ENCODE results near the gene CYTH3.
"Not testable (repeated sequence)": the region's sequence is repeated elsewhere in the genome, so short reads cannot be mapped to it uniquely, and the experiment has no call there.

CYTH3 gene

GRCh38 chr7:6193709-6194108 lies 78.7 kb downstream of the CYTH3 start:
- DNase-seq (ENCODE audit: low spot score), result no peak

DNA sequence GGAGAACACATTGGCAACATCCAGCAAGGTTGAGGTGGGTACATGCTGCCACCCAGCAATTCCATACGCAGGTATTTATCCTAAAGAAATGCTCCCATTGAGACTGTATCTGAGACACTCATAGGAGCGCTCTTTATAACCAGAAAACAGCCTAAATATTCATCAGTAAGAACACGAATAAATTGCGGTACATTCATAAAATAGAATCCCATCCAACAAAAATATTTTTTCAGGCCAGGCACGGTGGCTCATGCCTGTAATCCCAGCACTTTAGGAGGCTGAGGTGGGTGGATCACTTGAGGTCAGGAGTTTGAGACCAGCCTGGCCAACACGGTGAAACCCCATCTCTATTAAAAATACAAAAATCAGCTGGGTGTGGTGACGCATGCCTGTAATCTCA lies 81.9 kb downstream of the CYTH3 start:
- DNase-seq (ENCODE audit: low spot score), result not testable (repeated sequence)

- no peak for DNase-seq (ENCODE audit: low spot score)
Observed at GRCh38 chr7:6188389-6188788, 84.0 kb downstream of the CYTH3 start.

DNA sequence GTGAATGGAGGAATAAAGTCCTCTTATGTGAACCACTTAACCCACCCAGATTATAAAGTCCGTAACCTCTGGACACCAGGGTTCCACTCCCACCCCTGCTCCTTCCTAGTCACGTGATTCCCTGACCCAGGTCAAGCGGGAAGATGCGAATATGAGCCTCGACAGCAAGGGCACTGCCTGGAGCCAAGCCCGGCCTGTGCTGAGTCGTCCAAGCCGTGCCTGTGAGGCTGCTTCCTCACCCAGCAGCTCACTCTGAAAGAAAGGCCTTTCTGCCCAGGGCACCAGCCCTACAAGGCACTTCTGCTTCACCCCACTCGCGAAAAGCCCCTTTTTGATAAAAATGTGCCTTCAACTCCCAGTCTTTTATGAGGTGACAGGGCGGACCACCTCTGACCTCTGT lies 85.8 kb downstream of the CYTH3 start:
- DNase-seq (ENCODE audit: low spot score), result no peak

DNA sequence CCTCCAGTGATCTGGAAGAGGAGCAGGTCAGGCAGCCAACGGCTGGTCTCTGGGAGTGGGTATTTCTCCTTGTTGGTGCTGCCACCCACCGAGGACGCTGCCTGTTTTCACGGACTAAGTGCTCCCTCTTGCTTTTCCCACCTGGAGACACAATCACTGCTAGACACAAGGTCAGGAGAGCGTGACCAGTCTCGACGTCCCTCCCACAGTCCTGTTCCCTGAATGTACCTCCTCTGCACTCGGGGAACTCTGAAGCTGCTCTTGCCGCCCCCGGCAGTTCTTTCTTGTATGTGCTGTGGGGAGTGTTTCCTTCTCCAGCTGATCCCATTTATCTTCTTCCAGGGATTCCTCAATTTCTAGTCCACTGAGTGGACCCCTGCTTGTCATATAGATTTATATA lies 89.4 kb downstream of the CYTH3 start:
- no peak for DNase-seq (ENCODE audit: low spot score)

- no peak for DNase-seq (ENCODE audit: low spot score)
Observed at GRCh38 chr7:6181136-6181535, 91.3 kb downstream of the CYTH3 start.

DNA sequence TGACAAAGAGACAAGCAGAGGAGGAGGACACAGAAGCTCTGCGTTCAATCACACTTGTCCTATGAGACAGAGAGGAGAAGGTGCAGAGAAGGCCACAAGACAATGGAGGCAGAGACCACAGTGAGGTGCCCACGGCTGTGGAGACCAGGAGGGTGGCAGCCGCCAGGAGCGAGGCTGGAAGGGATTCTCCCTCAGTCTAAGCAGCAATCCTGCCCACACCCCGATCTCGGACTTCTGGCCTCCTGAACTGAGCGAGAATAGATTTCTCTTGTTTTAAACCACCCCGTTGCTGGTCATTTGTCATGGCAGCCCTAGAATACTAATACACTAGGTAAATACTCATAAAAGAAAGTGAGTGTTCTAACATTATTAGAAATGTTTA lies 92.1 kb downstream of the CYTH3 start:
- DNase-seq (ENCODE audit: low spot score), result no peak

- DNase-seq (ENCODE audit: low spot score), result no peak
Observed at GRCh38 chr7:6179620-6180343, 92.6 kb downstream of the CYTH3 start.

- DNase-seq (ENCODE audit: low spot score), result no peak
Observed at GRCh38 chr7:6178298-6179029, 94.0 kb downstream of the CYTH3 start.

- no peak for DNase-seq (ENCODE audit: low spot score)
Observed at GRCh38 chr7:6175645-6176044, 96.8 kb downstream of the CYTH3 start.

DNA sequence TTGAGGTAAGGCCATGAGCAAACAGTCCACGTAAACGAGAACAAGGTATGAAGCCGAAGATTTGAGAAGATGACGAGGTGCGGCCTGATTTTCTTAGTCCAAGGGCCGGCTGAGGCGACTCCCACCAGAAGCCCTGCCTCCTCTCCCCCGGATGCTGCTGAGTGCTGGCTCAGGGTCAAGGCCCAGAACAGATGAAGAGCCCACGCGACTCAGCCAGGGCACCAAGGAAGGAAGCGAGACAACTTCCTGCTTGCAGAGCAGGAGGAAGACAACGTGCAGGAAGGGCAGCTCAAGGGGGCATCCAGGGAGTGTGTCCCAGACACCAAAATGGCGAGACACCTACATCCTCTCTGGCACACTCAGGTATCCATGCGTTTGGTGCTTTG lies 99.5 kb downstream of the CYTH3 start:
- DNase-seq (ENCODE audit: low spot score), result no peak

- DNase-seq (ENCODE audit: low spot score), result no peak
Observed at GRCh38 chr7:6172224-6172909, 100.1 kb downstream of the CYTH3 start.

- no peak for DNase-seq (ENCODE audit: low spot score)
Observed at GRCh38 chr7:6171532-6172223, 100.7 kb downstream of the CYTH3 start.

DNA sequence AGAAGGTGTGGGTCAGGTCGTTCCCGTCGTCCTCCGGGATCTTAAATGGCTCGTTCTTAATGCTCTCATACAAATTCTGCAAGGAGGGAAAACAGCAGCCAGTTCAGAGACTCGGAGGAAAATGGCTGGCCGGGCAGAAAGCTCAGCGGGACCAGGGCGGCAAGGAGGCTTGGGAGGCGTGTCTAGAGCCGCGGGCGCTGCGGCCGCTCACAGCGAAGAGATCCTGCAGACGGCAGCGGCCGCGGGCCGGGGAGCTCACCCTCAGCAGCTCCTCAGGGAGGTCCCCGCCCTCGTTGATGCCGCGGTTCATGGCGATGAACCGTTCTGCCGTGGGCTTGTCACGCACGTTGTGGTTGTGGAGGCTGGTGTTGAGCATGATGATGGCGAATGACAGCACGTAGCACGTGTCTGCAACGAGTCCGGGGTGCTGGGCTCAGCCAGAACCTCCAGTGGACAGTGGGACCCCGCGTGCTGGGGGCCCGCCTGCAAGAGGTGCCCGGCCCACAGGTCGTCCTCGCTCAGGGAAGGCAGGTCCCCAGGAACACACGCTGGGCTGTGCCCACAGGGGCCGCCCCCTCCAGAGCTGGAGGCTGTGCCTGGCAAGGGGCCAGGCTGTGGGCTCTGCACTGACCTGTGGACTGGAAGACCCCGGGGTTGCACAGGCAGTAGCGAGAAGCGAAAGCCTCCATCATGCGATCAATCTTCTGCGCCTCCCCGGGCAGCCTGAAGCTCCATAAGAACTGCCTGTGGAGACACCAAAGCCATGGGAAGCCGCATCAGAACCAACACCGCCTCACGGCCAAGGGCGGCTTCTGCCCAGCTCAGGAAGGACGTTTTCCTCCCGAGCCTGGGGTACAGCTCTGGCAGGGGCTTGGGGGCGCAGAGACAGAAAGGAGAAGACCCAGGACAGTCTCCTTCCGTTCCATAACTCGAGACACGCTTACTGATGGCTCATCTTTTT lies 101.6 kb downstream of the CYTH3 start:
- no peak for DNase-seq (ENCODE audit: low spot score)

GRCh38 chr7:6169805-6170520 lies 102.5 kb downstream of the CYTH3 start:
- DNase-seq (ENCODE audit: low spot score), result no peak

DNA sequence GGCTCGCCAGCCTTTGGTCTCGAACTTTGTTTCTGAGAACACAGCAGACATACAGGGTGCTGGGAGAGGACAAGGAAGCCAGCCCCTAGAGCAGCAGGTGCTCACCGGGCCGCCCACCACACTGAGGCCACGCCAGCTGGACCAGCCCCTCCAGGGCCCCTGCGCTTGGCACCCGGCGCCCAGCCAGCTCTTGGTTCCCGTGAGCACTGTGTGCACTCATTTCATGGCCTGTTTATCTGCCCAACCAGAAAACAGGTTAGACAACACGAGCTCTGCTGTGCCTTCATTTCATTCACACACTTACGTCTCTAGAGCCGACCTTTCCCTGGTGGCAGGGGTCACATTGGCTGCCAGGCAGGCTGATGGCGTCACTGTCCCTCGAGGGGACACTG lies 104.0 kb downstream of the CYTH3 start:
- DNase-seq (ENCODE audit: low spot score), result no peak

DNA sequence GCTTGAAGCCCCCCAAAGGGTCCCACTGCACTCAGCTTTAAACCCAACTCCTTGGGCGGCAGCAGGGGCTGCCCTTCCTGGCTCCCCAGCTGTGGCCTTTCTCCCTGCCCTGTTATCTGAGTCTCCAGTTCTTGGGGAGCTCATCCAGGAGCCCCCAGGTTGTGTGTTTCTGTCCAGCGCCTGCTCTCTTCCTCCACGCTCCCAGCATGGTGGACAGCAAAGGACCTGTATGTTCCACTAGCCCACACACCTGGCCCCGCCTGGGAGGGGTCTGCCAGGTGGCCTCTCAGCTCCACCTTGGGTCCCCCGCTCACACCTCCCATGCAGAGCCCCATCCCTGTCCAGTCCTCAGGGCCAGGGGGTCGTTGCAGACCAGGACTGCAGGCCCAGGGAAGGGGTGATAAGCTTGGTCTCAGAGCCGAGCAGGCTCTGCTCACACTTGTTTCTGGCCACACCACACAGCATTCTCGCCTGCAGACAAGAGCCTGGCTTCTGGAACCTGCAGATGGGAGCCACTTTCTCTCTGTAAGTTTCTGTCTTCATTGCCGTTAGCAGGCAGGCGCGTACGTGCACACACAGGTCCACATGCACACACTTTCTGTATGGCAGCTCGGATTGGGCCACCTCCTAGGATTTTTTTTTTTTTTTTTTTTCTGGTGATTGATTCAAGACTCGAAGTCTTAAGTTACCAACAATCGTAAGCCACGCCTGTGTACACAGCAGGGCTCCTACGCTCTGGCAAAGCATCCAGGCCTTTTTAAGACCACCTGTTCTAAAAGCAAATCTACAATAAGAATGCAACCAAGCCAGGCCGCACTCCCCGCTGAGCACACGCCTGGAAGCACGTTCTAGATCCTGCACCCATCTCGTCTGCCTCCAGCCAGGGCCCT lies 104.6 kb downstream of the CYTH3 start:
- no peak for DNase-seq (ENCODE audit: low spot score)

DNA sequence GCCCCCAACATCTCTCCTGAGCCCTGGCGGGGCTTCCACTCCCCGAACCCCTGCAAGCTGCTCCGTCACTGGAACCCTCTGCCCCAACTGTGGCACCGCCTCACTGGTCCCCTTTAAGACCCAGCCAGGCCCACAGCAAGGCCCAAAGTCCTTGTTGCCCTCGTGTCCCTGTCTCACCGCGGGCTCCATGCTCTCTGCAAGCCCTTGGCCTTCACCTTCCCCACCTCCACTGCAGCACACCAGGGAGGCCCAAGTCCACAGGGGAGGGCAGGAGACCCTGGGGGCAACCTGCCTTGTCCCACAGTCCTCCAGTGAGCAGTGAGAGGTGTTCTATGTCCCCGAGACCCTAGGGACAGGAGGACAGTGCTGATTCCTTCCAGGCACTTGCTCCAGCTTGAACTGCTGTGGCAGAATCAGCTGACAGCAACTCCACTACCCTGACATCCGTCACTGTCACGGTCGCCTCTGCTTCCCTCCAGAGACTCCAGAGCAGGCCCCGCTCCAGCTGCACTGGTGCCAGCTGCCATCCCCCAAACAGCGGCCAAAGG lies 105.3 kb downstream of the CYTH3 start:
- DNase-seq (ENCODE audit: low spot score), result no peak

DNA sequence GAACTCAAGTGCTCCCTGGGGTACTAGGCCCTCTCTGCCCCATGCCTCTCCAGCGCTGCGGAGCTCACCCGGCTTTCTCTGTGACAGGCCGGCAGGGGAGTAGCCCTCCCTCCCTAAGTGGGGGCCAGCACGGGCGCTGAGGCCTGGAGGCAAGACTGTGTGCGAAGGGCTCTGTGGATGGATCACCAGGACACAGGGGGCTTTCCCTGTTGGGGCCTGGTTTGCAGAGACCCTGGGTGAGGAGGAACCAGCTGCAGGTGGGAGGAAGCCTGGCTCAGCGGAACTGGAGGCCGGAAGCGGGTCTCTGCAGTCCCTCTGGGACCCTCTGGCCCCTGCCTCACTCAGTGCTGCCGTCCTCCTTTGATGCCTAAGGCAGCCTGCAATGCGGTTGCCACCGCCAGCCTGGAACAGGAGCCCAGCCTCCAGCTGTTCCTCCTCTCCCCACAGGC lies 106.0 kb downstream of the CYTH3 start:
- no peak for DNase-seq (ENCODE audit: low spot score)
